DMS53 (cell line): ENCODE results near the gene MINAR2.

Experiments used
- DNase-seq: peaks from one replicate; lab custom pipeline; 2025; lab: John Stamatoyannopoulos, UW

The MINAR2 gene

GRCh38 chr5:129771058-129771838, 23.4 kb downstream of the MINAR2 start:
- peak; percentile 82 for DNase-seq

GRCh38 chr5:129773376-129773775, 25.5 kb downstream of the MINAR2 start:
- DNase-seq = no peak

- DNase-seq = no peak
Measured at GRCh38 chr5:129781594-129781993, 33.7 kb downstream of the MINAR2 start.

DNA sequence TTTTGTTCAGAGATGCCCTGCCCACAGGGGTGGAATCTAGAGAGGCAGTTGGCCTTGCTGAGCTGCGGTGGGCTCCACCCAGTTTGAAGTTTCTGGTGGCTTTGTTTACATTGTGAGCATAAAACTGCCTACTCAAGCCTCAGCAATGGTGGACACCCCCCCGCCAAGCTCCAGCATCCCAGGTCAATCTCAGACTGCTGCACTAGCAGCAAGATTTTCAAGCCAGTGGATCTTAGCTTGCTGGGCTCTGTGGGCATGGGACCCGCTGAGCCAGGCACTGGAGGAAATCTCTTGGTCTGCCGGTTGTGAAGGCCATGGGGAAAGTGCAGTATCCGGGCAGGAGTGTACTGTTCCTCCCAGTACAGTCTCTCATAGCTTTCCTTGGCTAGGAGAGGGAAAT, 55.5 kb downstream of the MINAR2 start:
- DNase-seq = no peak

DNA sequence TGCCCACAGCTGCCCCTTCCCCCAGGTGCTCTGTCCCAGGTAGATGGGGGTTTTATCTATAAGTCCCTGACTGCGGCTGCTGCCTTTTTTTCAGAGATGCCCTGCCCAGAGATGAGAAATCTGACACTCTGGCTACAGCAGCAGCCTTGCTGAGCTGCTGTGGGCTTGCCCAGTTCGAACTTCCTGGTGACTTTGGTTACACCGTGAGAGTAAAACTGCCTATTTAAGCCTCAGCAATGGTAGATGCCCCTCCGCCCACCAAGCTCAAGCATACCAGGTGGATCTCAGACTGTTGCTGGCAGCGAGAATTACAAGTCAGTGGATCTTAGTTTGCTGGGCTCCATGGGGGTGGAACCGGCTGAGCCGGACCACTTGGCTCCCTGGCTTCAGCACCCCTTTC, 56.8 kb downstream of the MINAR2 start:
- no peak for DNase-seq

GRCh38 chr5:129807162-129807814, 59.4 kb downstream of the MINAR2 start:
- no peak for DNase-seq
